Nephron progenitor cell (in vitro differentiated cells): ENCODE data around the gene SOWAHB.

Experiments
- DNase-seq: peaks from one replicate; pipeline ENCODE4 v3.0.0; 2021
- H3K27ac Mint-ChIP-seq: 2 replicates; pipeline ENCODE4 v1.8.0; 2021; ENCODE audit warnings: mild to moderate bottlenecking, moderate library complexity, mixed read lengths
- H3K27me3 Mint-ChIP-seq: 2 replicates; pipeline ENCODE4 v1.8.0; 2021; ENCODE audit warnings: mild to moderate bottlenecking, low read depth, mixed read lengths; ENCODE audit not compliant: poor library complexity
- H3K36me3 Mint-ChIP-seq: 2 replicates; pipeline ENCODE4 v1.8.0; 2021; ENCODE audit warnings: low read depth, mixed read lengths
- H3K4me1 Mint-ChIP-seq: 2 replicates; pipeline ENCODE4 v1.8.0; 2021; ENCODE audit warnings: mixed read lengths
- H3K4me3 Mint-ChIP-seq: 2 replicates; pipeline ENCODE4 v1.8.0; 2021; ENCODE audit warnings: mild to moderate bottlenecking, moderate library complexity, mixed read lengths
- H3K9me3 Mint-ChIP-seq: 2 replicates; pipeline ENCODE4 v1.8.0; 2021; ENCODE audit warnings: mild to moderate bottlenecking, moderate library complexity, mixed read lengths
- TF ChIP-seq, protein P1 (sequence below): fragments of 200-600 bp; sonication (generic); IDR thresholded peaks from 2 replicates; pipeline ENCODE4 v1.5.0; 2021; ENCODE audit warnings: antibody characterized with exemption

The SOWAHB gene

DNA sequence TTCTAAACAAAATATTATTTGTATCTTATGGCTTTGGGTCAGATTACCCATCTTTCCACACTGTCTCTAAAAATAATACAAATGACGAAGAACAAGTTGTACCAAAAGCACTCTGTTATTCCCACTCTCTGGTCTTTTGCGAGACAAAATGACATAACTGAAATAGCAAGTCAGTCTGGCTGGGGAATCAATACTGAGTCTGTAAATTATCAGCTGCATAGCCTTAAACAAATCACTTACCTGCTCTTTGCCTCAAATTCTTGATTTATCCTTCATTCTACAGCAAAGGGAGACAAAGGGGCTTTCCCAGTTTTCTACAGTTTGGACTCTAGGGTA is 40.9 kb downstream of the SOWAHB start:
- Mint-ChIP-seq H3K27me3 (no peaks in the 10 kb centered on the region), H3K4me1 (peaks cover 44% of the 10 kb centered on the region), H3K36me3 (peaks cover 4% of the 10 kb centered on the region), H3K27ac (no peak overlapping the region), H3K4me3 (no peak overlapping the region), H3K9me3 (peaks cover 8% of the 10 kb centered on the region)
- TF ChIP-seq, protein P1, sequence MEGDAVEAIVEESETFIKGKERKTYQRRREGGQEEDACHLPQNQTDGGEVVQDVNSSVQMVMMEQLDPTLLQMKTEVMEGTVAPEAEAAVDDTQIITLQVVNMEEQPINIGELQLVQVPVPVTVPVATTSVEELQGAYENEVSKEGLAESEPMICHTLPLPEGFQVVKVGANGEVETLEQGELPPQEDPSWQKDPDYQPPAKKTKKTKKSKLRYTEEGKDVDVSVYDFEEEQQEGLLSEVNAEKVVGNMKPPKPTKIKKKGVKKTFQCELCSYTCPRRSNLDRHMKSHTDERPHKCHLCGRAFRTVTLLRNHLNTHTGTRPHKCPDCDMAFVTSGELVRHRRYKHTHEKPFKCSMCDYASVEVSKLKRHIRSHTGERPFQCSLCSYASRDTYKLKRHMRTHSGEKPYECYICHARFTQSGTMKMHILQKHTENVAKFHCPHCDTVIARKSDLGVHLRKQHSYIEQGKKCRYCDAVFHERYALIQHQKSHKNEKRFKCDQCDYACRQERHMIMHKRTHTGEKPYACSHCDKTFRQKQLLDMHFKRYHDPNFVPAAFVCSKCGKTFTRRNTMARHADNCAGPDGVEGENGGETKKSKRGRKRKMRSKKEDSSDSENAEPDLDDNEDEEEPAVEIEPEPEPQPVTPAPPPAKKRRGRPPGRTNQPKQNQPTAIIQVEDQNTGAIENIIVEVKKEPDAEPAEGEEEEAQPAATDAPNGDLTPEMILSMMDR = no peak
- no peak for DNase-seq

DNA sequence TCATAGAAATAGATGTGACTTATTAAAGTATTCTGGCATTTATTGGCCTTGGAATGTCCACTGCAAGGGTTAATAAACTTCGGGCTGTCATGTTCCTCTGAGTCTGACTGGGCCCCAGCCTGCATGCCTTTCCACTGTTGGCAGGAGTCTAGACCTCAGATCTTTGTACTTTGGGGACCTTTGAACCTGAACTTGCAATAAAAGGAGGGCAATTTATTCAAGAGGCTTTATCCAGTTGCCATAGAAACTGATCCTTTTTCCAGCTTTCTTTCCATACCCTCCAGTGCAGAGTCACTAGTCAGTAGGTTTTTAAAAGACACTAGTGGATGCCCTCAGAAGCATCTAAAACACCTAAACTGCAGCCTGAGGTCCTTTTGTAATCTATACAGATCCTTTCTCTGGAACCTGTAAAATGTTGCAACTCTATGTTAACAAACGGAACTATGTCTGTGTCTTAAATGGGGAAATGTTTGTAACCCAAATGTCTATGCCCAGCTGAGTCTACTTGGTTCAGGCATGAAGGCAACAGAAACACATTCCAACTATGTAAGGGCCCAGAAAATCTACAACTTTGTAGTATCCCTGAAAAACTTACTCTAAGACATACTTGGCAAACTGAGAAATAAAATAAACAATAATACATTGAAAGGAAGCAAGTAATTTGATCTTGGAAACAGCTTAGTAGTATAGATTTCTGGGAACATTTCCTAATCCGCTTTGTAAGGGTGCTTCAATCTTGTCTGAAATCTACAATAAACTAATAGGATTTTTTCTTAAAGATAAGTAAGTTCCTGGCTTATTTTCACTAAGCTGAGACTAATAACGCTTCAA is 41.5 kb downstream of the SOWAHB start:
- H3K9me3 Mint-ChIP-seq = peaks cover 8% of the 10 kb centered on the region
- H3K4me1 Mint-ChIP-seq = peaks cover 50% of the 10 kb centered on the region
- DNase-seq = peak; percentile 47
- H3K27ac Mint-ChIP-seq = no peak overlapping the region
- peaks cover 4% of the 10 kb centered on the region for H3K36me3 Mint-ChIP-seq
- H3K4me3 Mint-ChIP-seq = peak overlapping the region; percentile 1
- TF ChIP-seq, protein P1 = no peak
- no peaks in the 10 kb centered on the region for H3K27me3 Mint-ChIP-seq

DNA sequence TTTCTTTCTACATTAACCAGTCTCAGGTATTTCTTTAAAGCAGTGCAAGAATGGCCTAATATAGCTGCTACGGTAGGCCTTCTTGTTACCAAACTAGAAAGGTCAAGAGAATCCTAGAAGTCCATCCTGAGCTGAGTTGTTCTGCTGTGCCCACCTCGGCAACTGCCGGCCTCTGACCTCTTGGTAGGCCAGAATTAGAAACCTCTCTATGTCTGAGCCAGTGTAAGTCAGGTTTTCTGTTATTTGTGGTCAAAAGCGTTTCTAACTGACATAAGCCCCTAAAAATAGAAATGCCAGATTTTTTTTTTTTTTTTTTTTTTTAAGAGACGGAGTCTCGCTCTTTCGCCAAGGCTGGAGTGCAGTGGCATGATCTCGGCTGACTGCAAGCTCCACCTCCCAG is 43.1 kb downstream of the SOWAHB start:
- Mint-ChIP-seq H3K4me3 (no peak overlapping the region), H3K36me3 (peaks cover 4% of the 10 kb centered on the region), H3K27ac (no peak overlapping the region), H3K9me3 (peaks cover 12% of the 10 kb centered on the region), H3K4me1 (peaks cover 59% of the 10 kb centered on the region), H3K27me3 (no peaks in the 10 kb centered on the region)
- no peak for DNase-seq
- TF ChIP-seq, protein P1 = no peak

DNA sequence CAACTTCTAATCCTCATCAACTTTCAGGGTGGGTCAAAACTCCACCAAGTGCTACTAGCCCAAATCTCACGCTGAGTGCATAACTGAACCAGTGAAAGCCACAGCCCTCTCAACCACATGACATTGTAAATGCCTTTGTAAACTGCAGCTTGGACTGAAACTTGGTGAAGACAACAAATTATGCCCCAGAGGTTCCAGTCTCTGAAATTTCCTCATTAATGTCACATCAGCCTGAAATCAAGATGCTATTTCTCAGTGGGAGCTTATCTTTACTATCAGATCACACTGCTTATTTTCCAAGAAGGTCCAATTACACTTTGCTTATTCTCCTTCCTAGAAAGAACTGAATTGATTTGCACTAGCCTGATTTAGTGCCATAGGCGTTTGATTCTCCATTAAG is 46.6 kb downstream of the SOWAHB start:
- peaks cover 18% of the 10 kb centered on the region for H3K36me3 Mint-ChIP-seq
- peaks cover 31% of the 10 kb centered on the region for H3K9me3 Mint-ChIP-seq
- H3K4me3 Mint-ChIP-seq = no peak overlapping the region
- peak overlapping the region; percentile 61 for H3K27ac Mint-ChIP-seq
- DNase-seq = no peak
- H3K27me3 Mint-ChIP-seq = no peaks in the 10 kb centered on the region
- H3K4me1 Mint-ChIP-seq = peaks cover 44% of the 10 kb centered on the region
- TF ChIP-seq, protein P1 = no peak

DNA sequence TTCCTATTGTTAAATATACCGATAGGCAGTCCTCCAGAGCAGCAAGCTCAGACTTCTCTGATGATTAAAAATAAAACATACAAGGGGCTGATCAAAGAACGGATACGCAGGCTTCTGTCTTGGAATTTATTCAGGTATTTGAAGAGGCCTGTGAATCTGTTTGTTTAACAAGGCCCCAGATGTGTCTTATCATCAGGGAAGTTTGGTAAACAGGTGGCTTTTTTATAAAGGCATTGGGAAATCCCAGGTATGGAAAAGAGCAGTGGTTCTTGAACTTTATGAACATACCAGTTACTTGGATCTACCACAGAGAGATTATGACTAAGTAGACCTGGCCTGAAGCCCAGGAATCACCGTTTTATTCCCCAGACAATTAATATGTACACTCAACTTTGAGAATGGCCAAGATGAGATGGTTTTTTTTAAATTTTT is 47.9 kb downstream of the SOWAHB start:
- Mint-ChIP-seq H3K36me3 (peaks cover 18% of the 10 kb centered on the region), H3K27ac (no peak overlapping the region), H3K9me3 (peaks cover 31% of the 10 kb centered on the region), H3K4me3 (no peak overlapping the region), H3K27me3 (no peaks in the 10 kb centered on the region), H3K4me1 (peaks cover 39% of the 10 kb centered on the region)
- TF ChIP-seq, protein P1 = no peak
- DNase-seq = no peak
